K562 (cell line): ENCODE results near the gene CD48. TPM values are rescaled to one million over a fixed set of nuclear protein-coding genes. Genes with fewer than 3 reads are reported as not detected.
A peak's percentile ranks its signal among the peaks of the same experiment; 100 is the strongest.
"Not testable (repeated sequence)": the region's sequence is repeated elsewhere in the genome, so short reads cannot be mapped to it uniquely, and the experiment has no call there.

ENCODE experiments used
- BACH1 ChIP-seq: fragments of 200-800 bp; sonication (Bioruptor generic); IDR thresholded peaks from 2 replicates; pipeline ENCODE4 v1.6.1; 2016; ENCODE audit warnings: missing genetic modification characterization, missing compliant biosample characterization
- BHLHE40 ChIP-seq: IDR thresholded peaks from 2 replicates; pipeline ENCODE4 v1.6.1; 2011; ENCODE audit warnings: low read length, improper control_type of control experiment
- CXXC5 ChIP-seq: fragments of 250-450 bp; sonication (Bioruptor Pico); IDR thresholded peaks from 2 replicates; pipeline ENCODE4 v1.8.0; 2022; ENCODE audit warnings: inconsistent platforms, mild to moderate bottlenecking, moderate library complexity
- DMBX1 ChIP-seq: fragments of 250-450 bp; sonication (Bioruptor Pico); IDR thresholded peaks from 2 replicates; pipeline ENCODE4 v1.8.0; 2022; ENCODE audit warnings: inconsistent platforms, mild to moderate bottlenecking, moderate library complexity, borderline replicate concordance
- HIVEP1 ChIP-seq: fragments of 250-450 bp; sonication (Bioruptor Pico); IDR thresholded peaks from 2 replicates; pipeline ENCODE4 v1.4.0; 2020; ENCODE audit warnings: mild to moderate bottlenecking
- KLF6 ChIP-seq: fragments of 250-450 bp; sonication (Bioruptor Pico); IDR thresholded peaks from 2 replicates; pipeline ENCODE4 v1.4.0; 2020; ENCODE audit warnings: mild to moderate bottlenecking, moderate library complexity, borderline replicate concordance
- L3MBTL2 ChIP-seq: fragments of 450-650 bp; IDR thresholded peaks from 2 replicates; pipeline ENCODE4 v1.6.1; 2016; ENCODE audit warnings: mild to moderate bottlenecking, moderate library complexity
- TAF7 ChIP-seq: fragments of 450-650 bp; IDR thresholded peaks from 2 replicates; pipeline ENCODE4 v1.6.1; 2016; ENCODE audit warnings: missing genetic modification characterization, missing compliant biosample characterization
- TCFL5 ChIP-seq: fragments of 250-450 bp; sonication (Bioruptor Pico); conservative IDR thresholded peaks from 2 replicates; pipeline ENCODE4 v1.6.1; 2021; ENCODE audit warnings: mild to moderate bottlenecking, moderate library complexity, matching md5 sums
- ZNF324 ChIP-seq: fragments of 250-450 bp; sonication (Bioruptor Pico); IDR thresholded peaks from 2 replicates; pipeline ENCODE4 v1.4.0; 2020; ENCODE audit warnings: mild to moderate bottlenecking
- ZNF583 ChIP-seq: fragments of 250-450 bp; sonication (Bioruptor Pico); IDR thresholded peaks from 2 replicates; pipeline ENCODE4 v1.4.0; 2020
- ZNF589 ChIP-seq: fragments of 200-800 bp; sonication (Bioruptor generic); IDR thresholded peaks from 2 replicates; pipeline ENCODE4 v1.6.1; 2016; ENCODE audit warnings: low read depth, missing genetic modification characterization, missing compliant biosample characterization
- ZNF766 ChIP-seq: fragments of 200-800 bp; sonication (Bioruptor generic); conservative IDR thresholded peaks from 2 replicates; pipeline ENCODE4 v1.6.1; 2016; ENCODE audit warnings: missing genetic modification characterization, missing compliant biosample characterization
- ZNF79 ChIP-seq: fragments of 250-450 bp; sonication (Bioruptor Pico); IDR thresholded peaks from 2 replicates; pipeline ENCODE4 v1.4.0; 2020; ENCODE audit warnings: low read depth, mild to moderate bottlenecking, moderate library complexity
- polyA plus RNA-seq, 8 experiments: library from polyadenylated mRNA; depleted of rRNA in 4 of 8; stranded (reverse) in 5 of 8; unstranded in 3 of 8; fragments of >200 nt; fragmentation: Nextera tagmentation in 2 of 8; fragmentation: Illumina TruSeq in 1 of 8; extraction: Ambion mirVana in 2 of 8; extraction: Trizol in 1 of 8; gene quantifications; 2 replicates each; pipeline versions ENCODE4 v1.2.1 to v1.2.3, GENCODE V29; 2011 to 2014; ENCODE audit warnings: inconsistent platforms in 1 of 8, missing spikeins in 1 of 8
- total RNA-seq, 7 experiments: library from RNA; depleted of rRNA in 6 of 7; stranded (reverse); fragments of >200 nt in 6 of 7; fragmentation: Illumina TruSeq in 2 of 7; extraction: Trizol in 2 of 7; gene quantifications; 2 replicates each; pipeline versions ENCODE4 v1.2.1 to v1.2.3, GENCODE V29; 2011 to 2021; ENCODE audit warnings: low replicate concordance in 1 of 7
- TF ChIP-seq, protein P1 (sequence below): fragments of 250-450 bp; sonication (Bioruptor Pico); IDR thresholded peaks from 2 replicates; pipeline ENCODE4 v1.5.0; 2020; ENCODE audit warnings: mild to moderate bottlenecking
- TF ChIP-seq, protein P2 (sequence below): fragments of 450-650 bp; formaldehyde crosslinking; IDR thresholded peaks from 2 replicates; pipeline ENCODE4 v1.4.0; 2020; ENCODE audit warnings: mild to moderate bottlenecking, moderate library complexity
- TF ChIP-seq, protein P3 (sequence below), 2 experiments: IDR thresholded peaks in 1 of 2; conservative IDR thresholded peaks in 1 of 2; 2 replicates each; pipeline ENCODE4 v1.6.1; 2016; ENCODE audit warnings: low read depth in 2 of 2, mild to moderate bottlenecking in 1 of 2, missing compliant biosample characterization in 1 of 2, missing genetic modification characterization in 1 of 2, moderate library complexity in 1 of 2
- TF ChIP-seq, protein P4 (sequence below), 3 experiments: fragments of 200-800 bp in 1 of 3; sonication (Bioruptor generic) in 1 of 3; sonication (generic) in 1 of 3; formaldehyde crosslinking in 1 of 3; IDR thresholded peaks; 2 replicates each; pipeline versions ENCODE4 v1.6.1 to v1.8.0; 2016 to 2022; ENCODE audit warnings: mild to moderate bottlenecking in 2 of 3, missing compliant biosample characterization in 2 of 3, missing genetic modification characterization in 2 of 3, missing genetic modification reagents in 1 of 3
- TF ChIP-seq, protein P5 (sequence below): fragments of 450-650 bp; conservative IDR thresholded peaks from 2 replicates; pipeline ENCODE4 v1.6.1; 2016; ENCODE audit warnings: missing genetic modification characterization, low read depth, mild to moderate bottlenecking, missing compliant biosample characterization, moderate library complexity

CD48 gene
- total and polyA plus RNA-seq, 9 of the 15 experiments (the other 6 are each of a cell fraction or from before 2014, with no cell fraction given): 0.10 to 0.42 (median 0.29) TPM; not detected in 3

DNA sequence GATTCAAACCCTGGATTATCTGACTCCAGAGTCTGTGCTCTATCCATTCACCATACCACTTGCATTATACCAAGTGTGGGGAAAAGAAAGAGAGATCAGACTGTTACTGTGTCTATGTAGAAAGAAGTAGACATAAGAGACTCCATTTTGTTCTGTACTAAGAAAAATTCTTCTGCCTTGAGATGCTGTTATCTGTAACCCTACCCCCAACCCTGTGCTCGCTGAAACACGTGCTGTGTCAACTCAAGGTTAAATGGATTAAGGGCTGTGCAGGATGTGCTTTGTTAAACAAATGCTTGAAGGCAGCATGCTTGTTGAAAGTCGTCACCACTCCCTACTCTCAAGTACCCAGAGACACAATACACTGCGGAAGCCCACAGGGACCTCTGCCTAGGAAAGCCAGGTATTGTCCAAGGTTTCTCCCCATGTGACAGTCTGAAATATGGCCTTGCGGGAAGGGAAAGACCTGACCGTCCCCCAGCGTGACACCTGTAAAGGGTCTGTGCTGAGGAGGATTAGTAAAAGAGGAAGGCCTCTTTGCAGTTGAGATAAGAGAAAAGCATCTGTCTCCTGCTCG, 59.5 kb downstream of the CD48 start (continued):
- TF ChIP-seq, protein P1, sequence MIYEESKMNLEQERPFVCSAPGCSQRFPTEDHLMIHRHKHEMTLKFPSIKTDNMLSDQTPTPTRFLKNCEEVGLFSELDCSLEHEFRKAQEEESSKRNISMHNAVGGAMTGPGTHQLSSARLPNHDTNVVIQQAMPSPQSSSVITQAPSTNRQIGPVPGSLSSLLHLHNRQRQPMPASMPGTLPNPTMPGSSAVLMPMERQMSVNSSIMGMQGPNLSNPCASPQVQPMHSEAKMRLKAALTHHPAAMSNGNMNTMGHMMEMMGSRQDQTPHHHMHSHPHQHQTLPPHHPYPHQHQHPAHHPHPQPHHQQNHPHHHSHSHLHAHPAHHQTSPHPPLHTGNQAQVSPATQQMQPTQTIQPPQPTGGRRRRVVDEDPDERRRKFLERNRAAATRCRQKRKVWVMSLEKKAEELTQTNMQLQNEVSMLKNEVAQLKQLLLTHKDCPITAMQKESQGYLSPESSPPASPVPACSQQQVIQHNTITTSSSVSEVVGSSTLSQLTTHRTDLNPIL (CRISPR knock-in tag): 0 out of 2 replicates have a peak, but pooled peaks have one; percentile 52
- TF ChIP-seq, protein P2, sequence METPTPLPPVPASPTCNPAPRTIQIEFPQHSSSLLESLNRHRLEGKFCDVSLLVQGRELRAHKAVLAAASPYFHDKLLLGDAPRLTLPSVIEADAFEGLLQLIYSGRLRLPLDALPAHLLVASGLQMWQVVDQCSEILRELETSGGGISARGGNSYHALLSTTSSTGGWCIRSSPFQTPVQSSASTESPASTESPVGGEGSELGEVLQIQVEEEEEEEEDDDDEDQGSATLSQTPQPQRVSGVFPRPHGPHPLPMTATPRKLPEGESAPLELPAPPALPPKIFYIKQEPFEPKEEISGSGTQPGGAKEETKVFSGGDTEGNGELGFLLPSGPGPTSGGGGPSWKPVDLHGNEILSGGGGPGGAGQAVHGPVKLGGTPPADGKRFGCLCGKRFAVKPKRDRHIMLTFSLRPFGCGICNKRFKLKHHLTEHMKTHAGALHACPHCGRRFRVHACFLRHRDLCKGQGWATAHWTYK (CRISPR knock-in tag): peak; percentile 85
- TF ChIP-seq L3MBTL2 (peak; percentile 58; the same call in 1 of the 2 replicates), ZNF79 (peak; percentile 72), BACH1 (tag) (peak; percentile 73), ZNF766 (peak; percentile 66; the same call in 1 of the 2 replicates), ZNF324 (CRISPR knock-in tag) (0 out of 2 replicates have a peak, but pooled peaks have one; percentile 43), HIVEP1 (CRISPR knock-in tag) (peak; percentile 71; the same call in 1 of the 2 replicates), KLF6 (CRISPR knock-in tag) (peak; percentile 93; the same call in 1 of the 2 replicates), BHLHE40 (peak; percentile 58; the same call in 1 of the 2 replicates), DMBX1 (CRISPR knock-in tag) (peak; percentile 97), CXXC5 (peak; percentile 88), ZNF583 (CRISPR knock-in tag) (peak; percentile 87), ZNF589 (peak; percentile 90), TCFL5 (peak; percentile 75), TAF7 (tag) (peak; percentile 62; the same call in 1 of the 2 replicates)
- TF ChIP-seq, protein P3, sequence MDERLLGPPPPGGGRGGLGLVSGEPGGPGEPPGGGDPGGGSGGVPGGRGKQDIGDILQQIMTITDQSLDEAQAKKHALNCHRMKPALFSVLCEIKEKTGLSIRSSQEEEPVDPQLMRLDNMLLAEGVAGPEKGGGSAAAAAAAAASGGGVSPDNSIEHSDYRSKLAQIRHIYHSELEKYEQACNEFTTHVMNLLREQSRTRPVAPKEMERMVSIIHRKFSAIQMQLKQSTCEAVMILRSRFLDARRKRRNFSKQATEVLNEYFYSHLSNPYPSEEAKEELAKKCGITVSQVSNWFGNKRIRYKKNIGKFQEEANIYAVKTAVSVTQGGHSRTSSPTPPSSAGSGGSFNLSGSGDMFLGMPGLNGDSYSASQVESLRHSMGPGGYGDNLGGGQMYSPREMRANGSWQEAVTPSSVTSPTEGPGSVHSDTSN (CRISPR knock-in tag; IDR thresholded peaks at IDR 0.05; ENCODE audit: low read depth): not testable (repeated sequence)
- TF ChIP-seq, protein P3 (tag; conservative IDR thresholded peaks at IDR 0.05; ENCODE audit: low read depth): peak; percentile 45; the same call in 1 of the 2 replicates
- TF ChIP-seq, protein P4, sequence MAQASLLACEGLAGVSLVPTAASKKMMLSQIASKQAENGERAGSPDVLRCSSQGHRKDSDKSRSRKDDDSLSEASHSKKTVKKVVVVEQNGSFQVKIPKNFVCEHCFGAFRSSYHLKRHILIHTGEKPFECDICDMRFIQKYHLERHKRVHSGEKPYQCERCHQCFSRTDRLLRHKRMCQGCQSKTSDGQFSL (CRISPR knock-in tag; IDR thresholded peaks at IDR 0.05): not testable (repeated sequence)
- TF ChIP-seq, protein P4 (tag; IDR thresholded peaks at IDR 0.05): peak in 1 of 2 experiments; percentile 77; a peak in 2 of 4 replicates
- TF ChIP-seq, protein P5, sequence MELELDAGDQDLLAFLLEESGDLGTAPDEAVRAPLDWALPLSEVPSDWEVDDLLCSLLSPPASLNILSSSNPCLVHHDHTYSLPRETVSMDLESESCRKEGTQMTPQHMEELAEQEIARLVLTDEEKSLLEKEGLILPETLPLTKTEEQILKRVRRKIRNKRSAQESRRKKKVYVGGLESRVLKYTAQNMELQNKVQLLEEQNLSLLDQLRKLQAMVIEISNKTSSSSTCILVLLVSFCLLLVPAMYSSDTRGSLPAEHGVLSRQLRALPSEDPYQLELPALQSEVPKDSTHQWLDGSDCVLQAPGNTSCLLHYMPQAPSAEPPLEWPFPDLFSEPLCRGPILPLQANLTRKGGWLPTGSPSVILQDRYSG (tag): peak; percentile 83
